ENCODE data around the gene PLEKHS1. TPM values are rescaled to one million over a fixed set of nuclear protein-coding genes. Genes with fewer than 3 reads are reported as not detected.

Gene PLEKHS1
- total RNA-seq, 4 donors from 2014 or later = 0.14 TPM; not detected in 3

- intact Hi-C loops (cut with DNase I; ENCODE audit: low total_unique reads) = no loop called here
- TF ChIP-seq CTCF (IDR thresholded peaks at IDR 0.05) = no peak
- no peak for DNase-seq
- no peaks in the 10 kb centered on the region for H3K4me1 ChIP-seq
- no peak overlapping the region for H3K4me3 ChIP-seq
- H3K36me3 ChIP-seq = no peaks in the 10 kb centered on the region
- no peaks in the 10 kb centered on the region for H3K9me3 ChIP-seq
- H3K27me3 ChIP-seq = no peaks in the 10 kb centered on the region
- no peak overlapping the region for H3K27ac ChIP-seq
These were observed 11.9 kb upstream of the PLEKHS1 start for GRCh38 chr10:113739577-113739976.

DNA sequence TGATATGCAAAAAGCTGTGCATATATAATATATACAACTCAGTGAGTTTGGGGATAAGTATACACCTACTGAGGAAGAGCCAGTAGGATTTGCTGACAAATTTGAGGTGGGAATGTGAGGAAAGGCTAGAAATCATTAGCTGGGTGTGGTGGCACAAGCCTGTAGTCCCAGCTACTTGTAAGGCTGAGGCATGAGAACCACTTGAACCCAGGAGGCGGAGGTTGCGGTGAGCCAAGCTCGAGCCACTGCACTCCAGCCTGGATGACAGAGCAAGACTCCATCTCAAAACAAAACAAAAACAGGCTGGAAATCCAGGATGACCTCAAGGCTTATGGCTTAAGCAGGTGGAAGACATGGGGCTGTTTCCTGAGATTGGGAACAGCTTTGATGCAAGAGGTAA is 10.6 kb upstream of the PLEKHS1 start:
- TF ChIP-seq POLR2A (IDR thresholded peaks at IDR 0.05) = no peak
- no peak for TF ChIP-seq CTCF (IDR thresholded peaks at IDR 0.05)
- Histone ChIP-seq H3K4me1 (no peaks in the 10 kb centered on the region), H3K4me3 (no peak overlapping the region), H3K9me3 (no peaks in the 10 kb centered on the region), H3K27me3 (no peaks in the 10 kb centered on the region), H3K36me3 (no peaks in the 10 kb centered on the region), H3K27ac (no peak overlapping the region)
- intact Hi-C loops (cut with DNase I; ENCODE audit: low total_unique reads) = no loop called here
- DNase-seq = no peak

DNA sequence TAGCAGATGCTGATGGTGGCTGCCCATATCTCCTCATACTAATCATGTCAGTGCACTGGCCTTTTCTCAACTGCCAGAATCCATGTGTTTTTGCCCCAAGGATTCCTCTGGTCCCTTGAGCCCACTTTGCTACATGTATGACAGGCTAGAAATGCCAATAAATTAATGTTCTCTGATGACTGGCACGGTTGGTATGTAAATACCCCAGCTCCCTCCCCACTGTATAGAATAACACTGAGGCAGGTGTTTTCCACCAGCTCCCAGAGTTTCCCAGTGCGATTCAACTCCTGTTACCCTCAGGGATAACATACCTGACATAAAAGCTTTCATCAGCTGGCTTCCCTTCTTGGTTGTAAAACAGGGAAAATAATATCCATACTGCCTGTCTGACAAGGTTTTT is 9.0 kb upstream of the PLEKHS1 start:
- DNase-seq = no peak

DNA sequence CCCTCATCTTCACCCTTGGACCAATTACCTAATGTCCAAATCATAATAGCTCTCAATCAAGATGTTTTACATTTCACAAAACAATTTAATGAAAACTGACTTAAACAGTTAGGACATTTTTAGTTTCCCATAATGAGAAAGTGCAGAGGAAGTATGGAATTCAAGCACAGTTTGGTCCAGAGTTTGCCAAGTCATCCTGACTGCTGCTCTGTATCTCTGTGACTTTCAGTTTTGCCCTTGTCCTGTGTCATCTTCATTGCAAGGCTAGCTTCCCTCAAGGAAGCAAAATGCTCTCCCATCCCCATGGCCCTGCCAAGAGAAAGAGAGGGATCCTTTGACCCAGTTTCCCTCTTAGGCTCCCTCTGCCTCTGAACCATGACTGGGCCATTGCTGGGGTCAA is 7.9 kb upstream of the PLEKHS1 start:
- intact Hi-C loops (cut with DNase I; ENCODE audit: low total_unique reads) = no loop called here
- H3K4me3 ChIP-seq = no peak overlapping the region
- no peaks in the 10 kb centered on the region for H3K27me3 ChIP-seq
- H3K27ac ChIP-seq = no peak overlapping the region
- DNase-seq = no peak
- H3K4me1 ChIP-seq = no peaks in the 10 kb centered on the region
- TF ChIP-seq CTCF (IDR thresholded peaks at IDR 0.05) (no peak), POLR2A (IDR thresholded peaks at IDR 0.05) (no peak)
- no peaks in the 10 kb centered on the region for H3K9me3 ChIP-seq
- H3K36me3 ChIP-seq = no peaks in the 10 kb centered on the region

More for the DNA sequence above, 9.0 kb upstream of the PLEKHS1 start:
- no peaks in the 10 kb centered on the region for H3K9me3 ChIP-seq
- H3K4me1 ChIP-seq = no peaks in the 10 kb centered on the region
- intact Hi-C loops (cut with DNase I; ENCODE audit: low total_unique reads) = no loop called here
- no peaks in the 10 kb centered on the region for H3K36me3 ChIP-seq
- H3K27ac ChIP-seq = no peak overlapping the region
- H3K4me3 ChIP-seq = no peak overlapping the region
- H3K27me3 ChIP-seq = no peaks in the 10 kb centered on the region
- no peak for TF ChIP-seq CTCF (IDR thresholded peaks at IDR 0.05)
- no peak for TF ChIP-seq POLR2A (IDR thresholded peaks at IDR 0.05)

DNA sequence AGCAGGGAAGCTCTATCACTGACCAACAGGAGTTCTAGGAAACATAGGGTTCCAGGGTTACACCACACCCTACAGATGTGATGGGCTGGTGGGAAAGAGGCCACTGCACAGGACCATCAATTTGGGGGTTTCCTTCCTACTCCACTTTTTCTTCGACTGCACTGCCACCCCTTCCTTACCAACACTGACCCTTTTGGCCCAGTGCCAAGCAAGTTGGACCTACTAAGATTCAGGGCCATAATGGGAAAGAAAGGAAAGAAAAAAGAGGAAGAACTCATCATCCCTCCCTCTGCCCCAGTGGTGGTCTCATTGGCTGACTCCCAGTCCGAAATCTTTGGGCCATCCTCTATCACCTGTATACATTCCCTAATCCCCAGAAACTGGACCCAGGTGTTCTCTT is 6.1 kb upstream of the PLEKHS1 start:
- Histone ChIP-seq H3K27ac (no peak overlapping the region), H3K9me3 (no peaks in the 10 kb centered on the region), H3K27me3 (no peaks in the 10 kb centered on the region), H3K4me3 (no peak overlapping the region), H3K36me3 (no peaks in the 10 kb centered on the region), H3K4me1 (no peaks in the 10 kb centered on the region)
- intact Hi-C loops (cut with DNase I; ENCODE audit: low total_unique reads) = no loop called here
- DNase-seq = no peak
- no peak for TF ChIP-seq POLR2A (IDR thresholded peaks at IDR 0.05)
- no peak for TF ChIP-seq CTCF (IDR thresholded peaks at IDR 0.05)

Data from uterus (tissue), 4 donors.